ENCODE data around the gene FHL1.

DNA sequence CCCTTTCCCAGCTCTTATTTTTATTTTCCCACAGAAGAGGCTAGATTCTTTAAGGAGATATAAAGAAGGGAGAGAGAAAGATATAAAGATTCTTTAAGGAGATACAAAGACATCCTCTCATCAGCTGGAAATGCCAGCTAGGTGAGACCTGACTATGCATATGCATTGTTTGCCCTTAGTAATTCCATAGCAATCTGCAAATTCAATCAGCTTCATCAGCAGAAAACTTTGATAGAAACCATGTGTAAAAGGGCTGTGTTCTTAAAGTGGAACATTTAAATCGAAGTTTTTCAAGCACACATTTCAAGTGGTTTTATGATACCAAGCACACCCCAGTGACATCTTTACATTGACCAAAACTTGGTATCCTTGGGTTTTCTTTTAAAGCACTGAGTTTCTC, 24.1 kb downstream of the FHL1 start:
- TF ChIP-seq CTCF (IDR thresholded peaks at IDR 0.05; ENCODE audit: extremely low read depth in 1 of 2, insufficient read depth in 1 of 2, low read depth in 1 of 2, low read length in 2 of 2) (no peak), POLR2AphosphoS5 (IDR thresholded peaks at IDR 0.05; ENCODE audit: insufficient read depth, low read depth, low read length) (no peak), POLR2A (IDR thresholded peaks at IDR 0.05; ENCODE audit: low read depth, low read length) (no peak), JUN (IDR thresholded peaks at IDR 0.05; ENCODE audit: borderline replicate concordance, insufficient read depth, insufficient read length, low read depth) (no peak), EZH2 (IDR thresholded peaks at IDR 0.05; ENCODE audit: borderline replicate concordance, low read depth, low read length, severe bottlenecking) (no peak)
